GM21786 (cell line): ENCODE results near the gene AIRE.

Source experiments
- ATAC-seq: cut with Tn5 transposase; IDR thresholded peaks from one replicate; pipeline ENCODE4 v1.9.1; 2021; ENCODE audit not compliant: unreplicated experiment

The AIRE gene

DNA sequence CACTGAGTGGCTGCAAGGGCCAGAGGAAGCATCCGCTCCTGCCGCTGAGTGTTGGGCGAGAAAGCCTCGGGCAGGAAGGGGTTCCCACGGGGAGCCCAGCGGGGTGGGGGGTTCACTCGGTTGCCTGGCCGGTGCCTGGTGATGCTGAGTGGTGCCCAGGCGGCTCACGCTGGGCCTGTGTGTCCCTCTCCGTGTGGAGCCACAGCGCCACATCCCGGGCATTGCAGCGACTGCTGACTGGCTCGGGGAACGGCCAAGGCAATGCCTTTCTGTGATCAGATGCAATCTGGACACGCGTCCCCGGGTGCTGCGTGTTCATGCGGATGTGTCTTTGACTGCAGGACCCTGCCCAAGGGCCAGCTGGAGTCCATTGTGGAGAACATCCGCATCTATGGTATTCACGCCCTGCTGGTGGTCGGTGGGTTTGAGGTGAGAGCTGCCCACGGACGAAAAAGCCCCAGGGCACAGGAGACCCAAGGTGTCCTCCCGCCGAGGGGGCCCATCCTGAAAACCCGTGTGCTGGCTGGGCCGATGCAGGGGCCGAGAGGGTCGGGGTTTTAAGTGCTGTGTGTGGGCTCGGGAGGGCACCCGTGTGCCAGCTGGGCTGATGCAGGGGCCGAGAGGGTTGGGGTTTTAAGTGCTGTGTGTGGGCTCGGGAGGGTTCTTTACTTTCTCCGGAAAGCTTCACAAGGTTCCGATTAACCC lies 37.1 kb downstream of the AIRE start:
- ATAC-seq: no peak

DNA sequence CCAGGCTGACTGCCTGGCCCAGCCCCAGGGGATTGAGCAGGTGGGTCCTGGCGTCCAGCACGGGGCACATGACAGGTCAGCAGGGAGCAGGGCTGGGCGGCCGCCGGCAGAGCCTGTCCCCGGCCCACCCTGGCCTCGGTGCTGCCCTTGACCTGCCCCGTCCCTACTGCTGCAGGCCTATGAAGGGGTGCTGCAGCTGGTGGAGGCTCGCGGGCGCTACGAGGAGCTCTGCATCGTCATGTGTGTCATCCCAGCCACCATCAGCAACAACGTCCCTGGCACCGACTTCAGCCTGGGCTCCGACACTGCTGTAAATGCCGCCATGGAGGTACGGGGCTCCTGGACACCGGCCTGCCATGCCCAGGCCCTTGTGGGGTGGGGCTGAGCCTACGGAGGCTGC lies 37.9 kb downstream of the AIRE start:
- ATAC-seq: no peak

DNA sequence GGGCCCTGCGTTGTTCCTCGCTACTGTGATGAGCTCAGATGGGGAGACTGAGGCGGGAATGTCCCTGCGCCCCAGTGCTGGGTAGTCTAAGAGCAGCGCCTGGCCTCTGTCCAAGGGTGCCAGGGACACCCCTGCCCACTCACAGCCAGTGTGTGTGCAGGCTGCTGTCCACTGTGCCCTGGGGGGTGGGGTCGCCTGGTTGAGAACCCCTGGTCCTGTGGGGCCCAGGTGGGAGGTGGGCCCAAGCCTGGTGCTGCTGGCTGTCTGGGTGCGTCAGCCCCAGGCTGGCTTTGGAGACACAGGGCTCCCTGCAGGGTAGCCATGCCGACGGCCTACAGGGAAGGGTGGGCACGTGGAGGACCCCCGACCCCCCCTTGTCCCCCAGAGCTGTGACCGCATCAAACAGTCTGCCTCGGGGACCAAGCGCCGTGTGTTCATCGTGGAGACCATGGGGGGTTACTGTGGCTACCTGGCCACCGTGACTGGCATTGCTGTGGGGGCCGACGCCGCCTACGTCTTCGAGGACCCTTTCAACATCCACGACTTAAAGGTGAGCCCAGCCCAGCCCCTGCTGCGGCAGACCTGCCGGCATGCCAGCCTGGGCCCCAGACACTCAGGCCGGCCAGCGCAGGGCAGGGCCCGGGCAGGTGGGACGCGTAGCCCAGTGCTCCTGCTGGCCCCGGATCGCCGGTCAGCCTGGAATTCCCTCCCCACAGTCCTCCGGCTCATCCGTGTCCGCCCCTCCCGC lies 38.6 kb downstream of the AIRE start:
- no peak for ATAC-seq

DNA sequence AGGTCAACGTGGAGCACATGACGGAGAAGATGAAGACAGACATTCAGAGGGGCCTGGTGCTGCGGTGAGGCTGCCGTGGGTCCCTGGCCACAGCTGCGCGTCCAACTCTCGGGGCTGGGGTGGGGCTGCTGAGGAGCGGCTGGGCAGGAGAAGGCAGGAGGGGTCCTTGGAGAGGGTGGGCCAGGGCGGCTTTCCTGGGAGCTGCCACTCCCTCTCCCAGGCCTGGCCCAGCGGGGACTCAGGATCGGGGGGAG lies 39.1 kb downstream of the AIRE start:
- ATAC-seq: no peak

DNA sequence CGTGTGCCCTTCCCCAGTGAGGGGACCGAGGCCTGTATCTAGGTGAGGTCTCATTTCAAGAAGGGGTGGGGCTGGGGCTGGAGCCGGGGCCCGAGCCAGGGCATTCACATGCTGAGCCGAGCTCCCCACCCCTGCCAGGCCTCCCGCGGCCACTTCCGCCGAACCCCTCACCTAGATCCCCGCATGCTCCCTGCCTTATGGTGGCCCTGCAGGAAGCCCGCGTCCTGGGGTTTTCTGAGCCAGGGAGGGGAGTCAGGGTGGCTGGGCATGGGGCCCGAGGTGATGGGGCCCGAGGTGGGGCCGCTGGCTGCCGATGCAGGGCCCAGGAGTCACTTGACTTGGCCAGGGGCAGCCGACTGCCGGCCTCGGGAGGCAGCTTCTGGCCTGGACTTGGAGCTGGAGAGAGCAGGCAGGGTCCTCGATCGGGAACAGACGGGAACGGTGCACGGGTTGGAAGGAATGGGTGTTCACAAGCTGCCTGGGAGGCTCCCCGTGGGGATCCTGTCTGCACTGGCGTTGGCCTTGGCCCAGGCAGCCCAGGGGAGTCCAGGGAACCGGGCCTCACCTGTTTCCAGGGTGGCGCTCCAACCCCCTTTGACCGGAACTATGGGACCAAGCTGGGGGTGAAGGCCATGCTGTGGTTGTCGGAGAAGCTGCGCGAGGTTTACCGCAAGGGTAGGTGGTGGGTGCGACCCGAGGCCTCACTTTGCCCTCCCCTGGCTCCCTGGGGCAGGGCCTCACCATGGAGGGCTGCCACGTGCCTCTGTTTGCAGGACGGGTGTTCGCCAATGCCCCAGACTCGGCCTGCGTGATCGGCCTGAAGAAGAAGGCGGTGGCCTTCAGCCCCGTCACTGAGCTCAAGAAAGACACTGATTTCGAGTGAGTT lies 40.0 kb downstream of the AIRE start:
- no peak for ATAC-seq

DNA sequence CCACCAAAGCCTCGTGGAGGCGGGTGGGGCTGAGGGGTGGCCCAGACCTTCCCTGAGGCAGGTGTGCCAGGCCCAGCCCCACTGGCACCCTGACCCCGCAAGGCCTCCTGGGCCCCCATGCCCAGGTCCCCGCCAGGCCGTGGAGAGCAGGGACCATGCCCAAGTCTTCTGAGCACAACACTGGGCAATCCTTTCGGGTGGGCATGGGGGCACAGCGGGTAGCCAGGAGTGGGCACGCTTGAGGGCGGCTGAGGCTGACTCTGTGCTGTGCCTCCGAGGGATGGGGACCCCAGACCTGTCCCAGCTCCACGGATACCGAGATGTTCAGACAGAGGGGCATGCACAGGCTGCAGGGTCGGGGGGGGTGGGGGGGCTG lies 40.6 kb downstream of the AIRE start:
- no peak for ATAC-seq

DNA sequence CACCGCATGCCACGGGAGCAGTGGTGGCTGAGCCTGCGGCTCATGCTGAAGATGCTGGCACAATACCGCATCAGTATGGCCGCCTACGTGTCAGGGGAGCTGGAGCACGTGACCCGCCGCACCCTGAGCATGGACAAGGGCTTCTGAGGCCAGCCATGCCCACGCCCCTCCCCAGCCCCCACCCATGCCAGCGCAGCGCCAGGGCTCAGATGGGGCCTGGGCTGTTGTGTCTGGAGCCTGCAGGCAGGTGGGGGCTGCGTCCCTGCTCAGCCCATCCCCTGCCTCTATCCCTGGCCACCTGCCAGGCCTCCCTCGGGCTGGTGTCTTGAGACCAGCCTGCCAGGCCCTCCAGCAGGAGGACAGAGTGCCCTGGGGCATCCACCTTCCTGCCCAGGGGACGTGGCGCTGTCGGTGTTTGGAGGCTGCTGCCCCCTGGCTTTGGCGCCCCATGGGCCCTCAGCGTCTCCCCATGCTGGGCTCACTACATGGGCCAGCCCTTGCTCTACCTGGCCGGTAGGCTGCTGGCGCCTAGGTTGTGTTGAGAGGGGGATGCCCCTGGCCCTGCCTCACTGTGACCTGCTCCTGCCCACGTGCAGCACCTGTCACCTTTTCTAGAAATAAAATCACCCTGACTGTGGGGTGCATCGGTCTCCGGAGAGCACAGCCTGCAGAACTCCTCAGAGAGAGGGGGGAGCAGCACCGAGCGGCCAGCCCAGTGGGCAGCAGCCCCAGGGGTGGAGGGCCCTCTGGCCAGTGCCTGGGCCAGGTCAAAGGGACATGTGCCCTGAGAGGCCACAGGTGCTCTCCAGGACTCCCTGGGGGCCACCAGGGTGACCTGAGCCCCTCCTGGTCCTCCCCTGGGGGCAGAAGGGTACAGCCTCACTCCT lies 41.3 kb downstream of the AIRE start:
- ATAC-seq: no peak

DNA sequence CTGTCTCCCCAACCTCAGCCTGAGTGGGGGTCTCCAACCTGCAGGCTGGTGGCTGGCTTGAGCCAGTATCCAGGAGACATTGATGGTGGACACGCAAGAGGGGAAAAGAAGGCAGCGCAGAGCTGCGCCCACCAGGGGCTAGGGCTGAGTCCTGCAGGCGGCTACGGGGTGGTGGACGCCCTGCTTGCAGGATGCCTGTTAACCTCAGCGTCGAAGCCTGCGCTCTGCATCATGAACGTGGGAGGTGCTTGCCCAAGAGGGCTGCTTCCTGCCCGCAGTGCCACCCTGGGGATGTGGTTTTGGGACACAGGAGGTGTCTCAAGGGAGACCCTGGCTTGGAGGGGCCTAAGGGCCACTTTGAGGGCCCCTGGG lies 41.9 kb downstream of the AIRE start:
- no peak for ATAC-seq

DNA sequence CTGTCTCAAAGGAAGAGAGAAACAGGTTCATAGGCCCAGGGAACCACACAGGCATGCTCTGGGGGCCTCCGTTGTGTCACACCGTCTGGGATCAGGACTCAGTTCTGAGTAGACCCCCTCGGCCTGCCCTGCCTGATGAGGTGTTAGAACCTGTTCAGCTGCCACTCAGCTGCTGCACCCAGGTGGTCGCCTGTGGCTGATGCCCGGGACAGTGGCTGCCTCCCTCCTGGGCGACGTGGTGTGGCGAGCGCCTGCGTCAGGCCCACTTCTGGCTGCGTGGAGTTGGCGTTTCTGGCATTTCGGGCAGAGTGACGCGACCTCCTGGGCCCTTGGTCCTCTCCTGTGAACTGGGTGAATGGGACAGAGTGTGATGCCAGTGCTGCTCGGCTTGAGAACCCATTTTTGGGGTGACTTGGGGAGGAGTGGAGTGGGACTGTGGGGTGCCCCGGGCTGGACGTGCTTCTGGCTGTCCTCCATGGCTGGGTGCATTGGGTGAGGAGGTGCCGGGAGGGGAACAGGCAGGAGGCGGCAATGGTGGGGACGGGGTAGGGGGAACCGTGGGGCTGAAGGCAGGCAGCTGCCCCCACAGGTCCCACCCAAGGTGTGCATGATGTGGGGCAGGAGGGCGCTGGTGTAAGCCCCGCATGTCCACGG lies 42.7 kb downstream of the AIRE start:
- ATAC-seq: no peak

DNA sequence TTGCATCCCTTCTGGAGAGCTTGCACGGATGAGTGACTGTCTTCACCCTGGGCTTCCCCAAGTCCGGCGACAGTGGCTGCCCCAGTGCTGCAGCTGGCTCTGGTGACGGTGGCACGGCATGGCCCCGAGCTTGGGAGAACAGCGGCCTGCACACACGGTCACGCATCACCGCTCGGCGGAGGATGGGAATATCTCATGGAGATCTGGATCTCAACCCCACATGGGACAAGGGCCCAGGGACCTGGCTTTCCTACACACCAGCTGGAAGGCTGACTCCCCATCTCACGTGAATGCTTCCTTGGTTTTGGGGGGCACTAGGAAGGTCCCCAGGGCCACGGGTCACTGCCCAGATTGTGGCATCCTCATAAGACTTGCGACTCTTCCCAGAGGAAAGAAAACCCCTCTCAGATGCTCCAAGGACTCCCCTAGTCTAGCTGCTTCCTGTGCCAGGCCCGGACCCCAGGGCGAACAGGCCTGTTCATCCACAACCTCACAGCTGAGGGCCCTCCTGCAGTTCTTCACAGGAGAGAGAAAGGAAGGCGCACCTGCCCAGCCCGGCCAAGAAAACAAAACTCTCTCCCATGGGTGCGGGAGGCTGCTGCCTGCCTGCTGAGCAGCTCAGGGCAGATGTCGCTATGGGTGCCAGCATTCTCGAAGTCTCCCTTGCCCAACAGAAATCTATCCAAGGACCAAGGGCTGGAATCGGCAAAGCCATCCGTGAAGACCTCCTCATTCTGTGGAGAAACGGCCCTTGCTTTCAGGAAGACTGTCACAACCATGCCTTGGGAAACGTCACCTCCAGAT lies 43.6 kb downstream of the AIRE start:
- no peak for ATAC-seq

DNA sequence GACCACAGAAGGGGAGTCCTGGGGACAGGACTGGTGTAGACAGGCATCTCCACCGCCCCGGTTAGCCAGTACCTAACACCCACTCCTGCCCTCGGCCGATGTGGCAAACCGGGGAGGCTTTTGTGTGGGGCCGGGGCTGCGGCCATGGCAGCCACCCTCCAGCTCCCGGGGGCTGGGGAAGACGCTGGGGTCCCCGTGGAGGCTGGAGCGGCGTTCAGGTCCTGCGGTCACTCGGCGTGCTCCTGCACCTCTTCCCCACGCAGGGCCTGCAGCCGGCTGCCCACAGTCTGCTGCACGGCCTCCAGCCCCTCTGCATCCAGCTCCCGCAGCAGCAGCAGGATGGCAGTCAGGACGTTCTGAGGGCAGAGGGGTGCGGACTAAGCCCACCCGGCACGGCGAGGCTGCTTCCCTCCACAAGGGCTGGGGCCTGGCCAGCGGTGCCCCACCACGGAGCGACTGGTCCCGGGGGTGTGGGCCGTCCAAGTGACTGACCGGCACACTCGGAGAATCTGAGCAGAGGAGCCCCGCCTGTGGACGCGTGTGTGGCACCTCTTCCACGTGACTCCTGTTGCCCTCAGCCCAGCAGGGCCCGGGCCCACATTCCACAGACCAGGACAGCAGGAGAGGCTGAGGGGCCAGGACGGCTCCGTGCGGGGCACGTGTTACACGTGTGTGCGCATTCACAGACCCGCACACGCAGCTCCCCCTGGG lies 44.5 kb downstream of the AIRE start:
- ATAC-seq: no peak

DNA sequence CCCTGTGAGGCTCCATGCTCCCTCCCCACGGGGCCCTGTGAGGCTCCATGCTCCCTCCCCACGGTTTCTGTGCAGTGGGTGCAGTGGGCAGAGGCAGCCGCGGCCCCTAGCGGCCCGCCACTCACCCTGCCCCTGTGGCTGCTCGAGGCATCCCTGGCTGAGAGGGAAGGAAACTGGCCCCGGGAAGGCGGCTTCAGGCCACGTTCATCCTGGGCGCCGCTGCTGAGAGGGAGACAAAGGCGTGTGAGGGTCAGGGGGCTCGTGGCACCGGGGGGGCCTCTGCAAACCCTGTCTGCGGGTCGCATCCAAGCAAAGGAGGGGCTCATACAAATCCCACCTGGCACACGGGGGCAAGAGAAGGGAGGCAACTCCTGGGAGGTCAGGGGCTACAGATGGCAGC lies 45.0 kb downstream of the AIRE start:
- ATAC-seq: no peak

DNA sequence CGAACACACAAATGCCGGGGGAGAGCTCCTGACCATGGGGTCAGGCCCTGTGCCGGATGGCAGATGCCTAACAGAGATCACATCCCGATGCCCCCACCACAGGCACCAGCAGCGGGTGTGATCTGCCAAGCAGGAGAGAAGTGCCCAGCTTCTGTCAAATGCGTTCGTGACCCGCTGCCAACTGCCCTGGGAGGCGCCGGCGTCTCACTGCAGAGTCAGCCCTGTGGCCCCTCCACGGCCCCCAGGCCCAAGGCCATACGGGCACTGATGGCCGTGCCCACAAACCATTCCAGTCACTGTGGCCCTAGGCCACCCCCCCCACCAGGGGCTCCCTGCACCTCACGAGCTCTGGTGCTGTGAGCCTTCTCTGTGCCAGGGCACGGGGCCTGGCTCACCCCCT lies 45.5 kb downstream of the AIRE start:
- ATAC-seq: no peak

DNA sequence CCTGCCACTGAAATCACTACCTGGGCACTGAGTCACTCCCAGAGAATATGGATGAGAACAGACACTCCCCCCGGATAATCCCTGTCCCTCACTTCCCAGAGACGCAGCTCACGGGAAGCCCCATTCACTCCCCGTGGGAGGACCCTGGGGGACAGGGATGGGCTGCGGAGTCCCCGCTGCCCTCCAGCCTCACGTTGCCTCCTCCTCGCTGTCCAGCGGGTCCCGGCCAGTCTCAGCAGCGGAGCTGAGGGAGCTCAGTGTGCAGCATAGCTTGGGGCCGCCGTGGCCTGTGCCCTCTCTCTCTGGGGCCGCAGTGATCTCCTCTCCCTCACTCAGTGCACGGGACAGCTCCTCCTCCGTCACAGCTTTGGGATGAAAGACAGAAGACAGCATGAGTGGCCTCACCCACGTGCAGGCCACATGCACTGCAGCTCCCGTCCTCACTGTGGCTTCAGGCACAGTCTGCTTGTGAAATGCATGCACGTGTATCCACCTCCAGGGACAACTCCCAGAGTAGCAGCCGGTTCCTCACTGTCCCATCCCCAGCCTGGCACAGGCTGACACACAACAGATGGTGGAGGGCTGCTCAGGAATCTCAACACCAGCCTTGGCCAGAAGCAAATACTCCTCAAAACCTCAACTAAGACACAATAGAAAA lies 46.1 kb downstream of the AIRE start:
- no peak for ATAC-seq

DNA sequence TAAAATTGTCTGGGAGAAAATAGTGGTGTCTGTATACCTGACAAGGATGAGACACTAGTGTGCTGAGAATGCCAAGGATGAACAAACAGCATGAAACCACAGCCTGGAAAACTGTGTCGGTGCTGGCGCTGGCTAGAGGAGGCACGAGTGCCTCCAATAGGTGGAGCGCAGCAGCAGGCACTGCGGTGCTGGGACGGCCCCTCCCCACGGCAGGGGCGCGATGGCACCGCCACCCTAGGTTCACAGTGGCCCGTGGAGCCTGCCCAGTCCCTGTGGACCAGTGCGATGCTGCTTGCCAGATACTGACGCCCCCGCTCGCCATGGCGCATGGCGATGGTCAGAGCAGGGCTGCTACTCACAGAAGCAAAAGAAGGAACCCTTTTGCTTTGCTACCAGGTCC lies 46.7 kb downstream of the AIRE start:
- no peak for ATAC-seq

DNA sequence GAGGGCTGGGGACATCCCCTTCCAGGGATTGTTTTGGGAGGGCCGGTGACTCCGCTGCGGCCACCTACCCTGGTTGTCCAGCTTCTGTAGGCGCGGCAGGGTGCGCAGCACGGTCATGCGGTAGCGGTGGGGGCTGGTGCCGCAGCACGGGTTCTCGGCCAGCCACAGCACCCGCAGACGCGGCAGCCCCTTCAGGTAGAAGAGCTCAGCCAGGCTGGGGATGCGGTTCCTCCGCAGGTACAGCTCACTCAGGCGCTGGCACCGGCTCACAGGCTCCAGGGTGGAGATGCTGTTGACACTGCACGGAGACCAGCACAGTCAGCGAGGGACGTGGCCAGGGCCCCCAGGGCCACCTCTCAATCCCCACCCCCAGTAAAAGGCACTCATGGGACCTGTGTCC lies 47.3 kb downstream of the AIRE start:
- ATAC-seq: no peak

DNA sequence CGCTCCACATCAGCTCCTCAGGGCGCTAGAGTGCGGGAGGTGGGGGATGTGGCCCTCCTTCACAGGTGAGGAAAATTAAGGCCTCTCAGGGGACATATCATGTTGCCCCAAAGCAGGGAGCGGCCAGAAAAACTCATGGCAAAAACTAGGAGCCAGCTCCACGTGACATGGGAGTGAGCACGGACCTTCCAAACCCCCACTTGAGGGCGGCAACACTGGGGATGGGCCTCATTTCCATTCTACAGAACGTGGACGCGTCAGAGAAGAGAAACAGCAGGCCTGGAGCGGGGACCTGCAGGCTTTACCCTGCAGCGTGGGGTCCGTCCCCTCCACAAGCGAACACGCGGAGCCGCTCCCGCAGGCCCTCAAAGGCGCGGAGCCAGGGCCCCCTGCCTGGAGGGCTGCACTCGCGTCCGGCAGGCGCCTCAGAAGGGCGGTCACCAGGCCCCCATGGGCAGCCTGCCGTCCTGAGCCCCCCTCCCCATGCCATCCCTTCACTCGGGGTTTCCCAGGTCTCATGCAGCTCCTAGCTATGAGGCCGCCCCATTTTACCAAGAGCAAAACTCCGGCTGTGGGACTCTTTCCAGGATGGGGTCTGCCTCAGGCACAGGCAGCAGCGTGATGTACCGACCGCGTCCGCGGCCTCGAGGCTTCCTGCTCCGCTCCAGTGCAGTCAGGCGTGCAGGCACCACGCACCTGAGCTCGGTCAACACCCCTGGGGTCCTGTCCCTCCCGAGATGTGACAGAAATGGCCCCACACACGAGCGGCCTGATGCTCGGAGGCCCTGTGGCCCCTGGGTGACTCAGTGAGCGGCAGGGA lies 48.0 kb downstream of the AIRE start:
- no peak for ATAC-seq
